GM21723 (cell line): ENCODE data around the gene CAMKMT.

Experiments
- ATAC-seq: cut with Tn5 transposase; IDR thresholded peaks from one replicate; pipeline ENCODE4 v1.9.1; 2021; ENCODE audit warnings: mild to moderate bottlenecking, moderate library complexity; ENCODE audit not compliant: unreplicated experiment

Gene CAMKMT

DNA sequence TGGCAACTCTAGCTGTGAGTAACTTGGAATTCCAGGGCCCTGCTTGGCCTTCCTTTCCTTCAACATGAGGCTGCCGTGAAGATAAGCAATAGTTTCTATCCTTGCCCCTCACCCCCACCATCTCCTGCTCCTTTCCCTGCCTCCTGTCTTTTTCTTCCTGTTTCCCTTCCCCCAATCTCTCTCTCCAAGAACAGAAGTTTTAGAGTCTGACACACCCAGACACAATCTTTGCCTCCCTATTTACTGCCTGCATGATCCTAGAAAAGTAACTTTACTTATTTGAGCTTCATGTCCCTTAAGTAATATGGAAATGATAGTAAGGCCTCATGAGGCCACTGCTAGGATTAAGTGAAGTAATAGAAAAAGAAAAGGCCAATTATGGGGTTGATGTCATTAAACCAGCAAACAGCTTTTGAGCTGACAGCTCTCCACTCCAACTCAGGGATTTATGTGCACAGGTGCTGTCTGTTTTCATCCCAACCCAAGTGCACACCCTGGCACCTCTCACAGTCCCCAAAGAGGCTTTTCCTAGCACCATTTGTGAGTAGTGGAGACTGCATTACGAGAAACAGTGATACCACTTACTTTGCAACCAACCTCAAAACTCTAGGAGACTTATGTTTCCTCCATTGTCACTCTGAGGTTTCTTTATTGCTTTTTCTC is 456.1 kb downstream of the CAMKMT start:
- ATAC-seq, result no peak

GRCh38 chr2:44819061-44819460 is 457.3 kb downstream of the CAMKMT start:
- ATAC-seq, result no peak

- ATAC-seq, result no peak
Measured at GRCh38 chr2:44821500-44821899, 459.8 kb downstream of the CAMKMT start.

DNA sequence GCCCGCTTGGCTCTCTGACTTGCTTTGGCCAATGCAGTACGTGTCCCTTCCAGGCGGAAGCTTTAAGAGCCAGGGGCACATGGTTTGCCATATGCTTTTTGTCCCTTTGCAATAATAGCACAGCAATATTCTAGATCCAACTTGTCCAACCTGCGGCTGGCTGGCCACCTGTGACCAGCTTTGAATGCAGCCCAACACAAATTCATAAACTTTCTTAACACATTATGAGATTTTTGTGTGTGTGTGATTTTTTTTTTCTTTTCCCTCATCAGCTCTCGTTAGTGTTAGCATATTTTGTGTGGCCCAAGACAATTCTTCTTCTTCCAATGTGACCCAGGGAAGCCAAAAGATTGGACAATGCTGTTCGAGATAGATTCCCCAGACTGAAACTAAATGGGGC is 460.4 kb downstream of the CAMKMT start:
- no peak for ATAC-seq
